ENCODE data around the gene HS3ST6.
"Not testable (repeated sequence)": the region's sequence is repeated elsewhere in the genome, so short reads cannot be mapped to it uniquely, and the experiment has no call there.

Gene HS3ST6

GRCh38 chr16:1924095-1924494, 5.9 kb upstream of the HS3ST6 start:
- no peak for DNase-seq

GRCh38 chr16:1923299-1924034, 5.3 kb upstream of the HS3ST6 start:
- no peak for DNase-seq

- no peak for DNase-seq
Measured at GRCh38 chr16:1922357-1922756, 4.1 kb upstream of the HS3ST6 start.

GRCh38 chr16:1920727-1921171, 2.5 kb upstream of the HS3ST6 start:
- no peak for DNase-seq

GRCh38 chr16:1920122-1920521, 1.9 kb upstream of the HS3ST6 start:
- not testable (repeated sequence) for DNase-seq

- no peak for DNase-seq
Measured at GRCh38 chr16:1919327-1919998, 1.2 kb upstream of the HS3ST6 start.

- no peak for DNase-seq
Measured at GRCh38 chr16:1917665-1918350, 407 bp downstream of the HS3ST6 start.

- no peak for DNase-seq
Measured at GRCh38 chr16:1917056-1917664, 1.1 kb downstream of the HS3ST6 start.

- DNase-seq: no peak
Measured at GRCh38 chr16:1916640-1916990, 1.6 kb downstream of the HS3ST6 start.

GRCh38 chr16:1915732-1916639, 2.2 kb downstream of the HS3ST6 start:
- DNase-seq: no peak

- DNase-seq: no peak
Measured at GRCh38 chr16:1914988-1915387, 3.2 kb downstream of the HS3ST6 start.

GRCh38 chr16:1914084-1914608, 4.1 kb downstream of the HS3ST6 start:
- no peak for DNase-seq

- no peak for DNase-seq
Measured at GRCh38 chr16:1913327-1914083, 4.7 kb downstream of the HS3ST6 start.

- DNase-seq: no peak
Measured at GRCh38 chr16:1912215-1912543, 6.0 kb downstream of the HS3ST6 start.

- no peak for DNase-seq
Measured at GRCh38 chr16:1911467-1912214, 6.6 kb downstream of the HS3ST6 start.

- no peak for DNase-seq
Measured at GRCh38 chr16:1909561-1910231, 8.5 kb downstream of the HS3ST6 start.

- no peak for DNase-seq
Measured at GRCh38 chr16:1908983-1909382, 9.2 kb downstream of the HS3ST6 start.

GRCh38 chr16:1908184-1908583, 10.0 kb downstream of the HS3ST6 start:
- no peak for DNase-seq

GRCh38 chr16:1907226-1907860, 10.9 kb downstream of the HS3ST6 start:
- DNase-seq: no peak

- no peak for DNase-seq
Measured at GRCh38 chr16:1906846-1907165, 11.4 kb downstream of the HS3ST6 start.

Measured in NCI-H1694 treated with DMSO at 0.1 percent for 48 hours (cell line).